H1 (cell line): Measurements from ENCODE around the gene TOMM34. TPM values are rescaled to one million over a fixed set of nuclear protein-coding genes. Genes with fewer than 3 reads are reported as not detected.

Experiments
- CTCF ChIA-PET: fragments of 300-600 bp; sonication (Branson Sonifier 250); formaldehyde crosslinking; loops from one replicate; lab custom pipeline; 2021; ENCODE audit not compliant: partially characterized antibody; lab: Charles Lee
- POLR2A ChIA-PET: fragments of 300-600 bp; sonication (Branson Sonifier 250); formaldehyde crosslinking; loops from one replicate; lab custom pipeline; 2021; ENCODE audit warnings: inconsistent platforms; ENCODE audit not compliant: partially characterized antibody; lab: Charles Lee
- DNase-seq, 2 experiments: peaks; one replicate each; pipeline versions ENCODE4 v3.0.0 to v3.0.0-alpha.2; 2010 to 2022; ENCODE audit warnings: low spot score in 2 of 2, low read depth in 1 of 2, mixed read lengths in 1 of 2
- FAIRE-seq: peaks from 2 replicates; lab custom pipeline; 2011; peaks lifted over from hg19 to GRCh38; lab: Jason Lieb, UNC
- H2AFZ ChIP-seq: 2 replicates; pipeline ENCODE4 v1.8.1; 2012; ENCODE audit warnings: low read length, inconsistent platforms
- H2AK5ac ChIP-seq: 2 replicates; pipeline ENCODE4 v1.6.1; 2013; ENCODE audit warnings: low read depth, low read length
- H2BK120ac ChIP-seq: replicated peaks from 2 replicates; pipeline ENCODE3; 2013; ENCODE audit warnings: low read depth, low read length, inconsistent platforms
- H2BK12ac ChIP-seq: 2 replicates; pipeline ENCODE4 v1.6.1; 2013; ENCODE audit warnings: low read depth, low read length
- H2BK15ac ChIP-seq: 2 replicates; pipeline ENCODE4 v1.6.1; 2013; ENCODE audit warnings: low read length
- H2BK20ac ChIP-seq: 2 replicates; pipeline ENCODE4 v1.6.1; 2013; ENCODE audit warnings: low read length
- H2BK5ac ChIP-seq: 2 replicates; pipeline ENCODE4 v1.6.1; 2013; ENCODE audit warnings: low read depth, low read length
- H3K14ac ChIP-seq: 2 replicates; pipeline ENCODE4 v1.6.1; 2013; ENCODE audit warnings: inconsistent platforms; ENCODE audit not compliant: insufficient read length
- H3K18ac ChIP-seq: 2 replicates; pipeline ENCODE4 v1.6.1; 2013; ENCODE audit warnings: low read length; ENCODE audit errors: extremely low read depth
- H3K23ac ChIP-seq: 2 replicates; pipeline ENCODE4 v1.6.1; 2013; ENCODE audit warnings: inconsistent platforms; ENCODE audit not compliant: insufficient read length
- H3K23me2 ChIP-seq: 2 replicates; pipeline ENCODE4 v1.6.1; 2013; ENCODE audit warnings: low read depth, low read length
- H3K27ac ChIP-seq: 2 replicates; pipeline ENCODE4 v1.6.1; 2011; ENCODE audit warnings: low read depth, low read length, inconsistent platforms
- H3K27me3 ChIP-seq, 4 experiments: replicated peaks in 1 of 4; 1 replicate in 1 of 4; 2 replicates in 3 of 4; pipeline versions ENCODE4 v1.6.1 to v1.8.1; 2011 to 2013; ENCODE audit warnings: low read length in 3 of 4, mild to moderate bottlenecking in 3 of 4, inconsistent platforms in 2 of 4, mixed read lengths in 2 of 4, moderate library complexity in 1 of 4; ENCODE audit not compliant: control insufficient read depth in 3 of 4, insufficient read depth in 3 of 4; ENCODE audit errors: extremely low read depth in 1 of 4
- H3K36me3 ChIP-seq, 4 experiments: 2 replicates each; pipeline versions ENCODE4 v1.6.1 to v1.8.1; 2011 to 2013; ENCODE audit warnings: mild to moderate bottlenecking in 4 of 4, low read length in 3 of 4, moderate library complexity in 2 of 4, control low read depth in 1 of 4, inconsistent platforms in 1 of 4; ENCODE audit not compliant: insufficient read depth in 4 of 4, control insufficient read depth in 2 of 4
- H3K4ac ChIP-seq: replicated peaks from 2 replicates; pipeline ENCODE3; 2013; ENCODE audit warnings: low read length, low read depth, mixed read lengths, inconsistent platforms; ENCODE audit not compliant: insufficient read length
- H3K4me1 ChIP-seq, 4 experiments: replicated peaks in 1 of 4; 1 replicate in 1 of 4; 2 replicates in 3 of 4; pipeline versions ENCODE4 v1.6.1 to v1.8.1; 2011 to 2013; ENCODE audit warnings: low read length in 3 of 4, inconsistent platforms in 2 of 4, mixed read lengths in 1 of 4; ENCODE audit not compliant: insufficient read depth in 4 of 4, control insufficient read depth in 3 of 4
- H3K4me2 ChIP-seq, 2 experiments: 2 replicates each; pipeline versions ENCODE4 v1.6.1 to v1.8.1; 2011 to 2013; ENCODE audit warnings: low read depth in 2 of 2, low read length in 2 of 2, control low read depth in 1 of 2, inconsistent platforms in 1 of 2, mild to moderate bottlenecking in 1 of 2; ENCODE audit not compliant: insufficient read depth in 1 of 2
- H3K4me3 ChIP-seq, 4 experiments: fragments of 200-600, 300-600 bp in 1 of 4; sonication (generic), shearing (Covaris generic), sonication (Bioruptor Twin) in 1 of 4; 2 replicates each; pipeline versions ENCODE4 v1.5.1 to v1.8.1; 2011 to 2016; ENCODE audit warnings: low read length in 4 of 4, low read depth in 3 of 4, control low read depth in 2 of 4, inconsistent platforms in 2 of 4, mild to moderate bottlenecking in 2 of 4, mixed read lengths in 1 of 4, moderate library complexity in 1 of 4; ENCODE audit not compliant: insufficient read depth in 2 of 4; ENCODE audit errors: extremely low read depth in 1 of 4
- H3K56ac ChIP-seq: replicated peaks from 2 replicates; pipeline ENCODE3; 2013; ENCODE audit warnings: low read depth, mild to moderate bottlenecking, mixed read lengths, low read length, inconsistent platforms; ENCODE audit not compliant: insufficient read length
- H3K79me1 ChIP-seq: 2 replicates; pipeline ENCODE4 v1.6.1; 2013; ENCODE audit warnings: low read depth, low read length, control low read depth
- H3K79me2 ChIP-seq, 2 experiments: 2 replicates each; pipeline versions ENCODE4 v1.6.1 to v1.8.1; 2012 to 2013; ENCODE audit warnings: low read length in 2 of 2, mild to moderate bottlenecking in 2 of 2, inconsistent platforms in 1 of 2; ENCODE audit not compliant: insufficient read depth in 2 of 2, control insufficient read depth in 1 of 2
- H3K9ac ChIP-seq, 4 experiments: replicated peaks in 1 of 4; 1 replicate in 1 of 4; 2 replicates in 3 of 4; pipeline versions ENCODE4 v1.6.1 to v1.8.1; 2011 to 2013; ENCODE audit warnings: low read depth in 3 of 4, low read length in 3 of 4, control low read depth in 2 of 4, mild to moderate bottlenecking in 2 of 4, moderate library complexity in 2 of 4, inconsistent platforms in 1 of 4; ENCODE audit errors: extremely low read depth in 1 of 4
- H3K9me3 ChIP-seq, 2 experiments: 2 replicates each; pipeline versions ENCODE4 v1.6.1 to v1.8.1; 2012 to 2013; ENCODE audit warnings: mild to moderate bottlenecking in 2 of 2, moderate library complexity in 2 of 2, control low read depth in 1 of 2, inconsistent platforms in 1 of 2, low read depth in 1 of 2, low read length in 1 of 2, mixed read lengths in 1 of 2; ENCODE audit not compliant: insufficient read depth in 2 of 2
- H4K20me1 ChIP-seq, 2 experiments: replicated peaks in 1 of 2; 2 replicates each; pipeline versions ENCODE3 to v1.8.1; 2011 to 2013; ENCODE audit warnings: inconsistent platforms in 2 of 2, low read length in 2 of 2, mild to moderate bottlenecking in 1 of 2; ENCODE audit not compliant: insufficient read depth in 2 of 2, control insufficient read depth in 1 of 2
- H4K5ac ChIP-seq: 2 replicates; pipeline ENCODE4 v1.6.1; 2013; ENCODE audit warnings: low read length, low read depth, mixed read lengths, inconsistent platforms; ENCODE audit not compliant: insufficient read length
- H4K8ac ChIP-seq: 2 replicates; pipeline ENCODE4 v1.8.0; 2013; ENCODE audit warnings: mild to moderate bottlenecking, moderate library complexity, low read length, inconsistent platforms; ENCODE audit not compliant: insufficient read depth; ENCODE audit errors: extremely low read depth
- H4K91ac ChIP-seq: replicated peaks from 2 replicates; pipeline ENCODE3; 2013; ENCODE audit warnings: low read length, mixed read lengths, inconsistent platforms; ENCODE audit not compliant: insufficient read length
- CTBP2 ChIP-seq: IDR thresholded peaks from 2 replicates; pipeline ENCODE4 v1.7.0; 2011; ENCODE audit warnings: borderline replicate concordance, mild to moderate bottlenecking, moderate library complexity, mixed read lengths, low read length; ENCODE audit not compliant: insufficient read depth, insufficient read length
- HDAC2 ChIP-seq, 2 experiments: fragments of 300-600 bp in 1 of 2; sonication (generic) in 1 of 2; IDR thresholded peaks; 2 replicates each; pipeline ENCODE4 v1.6.1; 2011 to 2012; ENCODE audit warnings: low read depth in 2 of 2, low read length in 2 of 2, mild to moderate bottlenecking in 2 of 2, moderate library complexity in 2 of 2, borderline replicate concordance in 1 of 2, inconsistent platforms in 1 of 2
- ZNF274 ChIP-seq: IDR thresholded peaks from 2 replicates; pipeline ENCODE4 v1.7.0; 2012; ENCODE audit warnings: low read length, borderline replicate concordance; ENCODE audit errors: extremely low read depth
- WGBS, 2 experiments: shearing (Covaris generic) in 1 of 2; methylation state at CpG; one replicate each; pipeline versions ENCODE4 v1.1.6 to v1.1.7; 2013 to 2015; ENCODE audit warnings: low lambda C conversion rate in 2 of 2, mixed read lengths in 2 of 2, inconsistent platforms in 1 of 2, low coverage in 1 of 2, missing lambda C conversion rate in 1 of 2; ENCODE audit not compliant: insufficient replicate concordance in 2 of 2, insufficient coverage in 1 of 2, insufficient read length in 1 of 2; ENCODE audit errors: extremely low coverage in 1 of 2, missing lambda C conversion rate in 1 of 2; 5-methylcytosine and 5-hydroxymethylcytosine counted together
- polyA plus RNA-seq, 7 experiments: library from polyadenylated mRNA; depleted of rRNA in 3 of 7; stranded (reverse) in 5 of 7; unstranded in 2 of 7; fragments of >200 nt in 5 of 7; fragments of 200-250 nt in 2 of 7; gene quantifications; 1 replicate in 5 of 7; 2 replicates in 1 of 7; 4 replicates in 1 of 7; pipeline versions ENCODE4 v1.2.1 to v1.2.3, GENCODE V29; 2011 to 2013; ENCODE audit warnings: missing spikeins in 2 of 7, mixed read lengths in 2 of 7
- total RNA-seq: library from RNA; stranded (reverse); fragmentation: NEBNext Ultra II Directional; extraction: Animal tissue kit (Norgen Biotek cat#: 25700); gene quantifications from 2 replicates; pipeline ENCODE4 v1.2.1, GENCODE V29; 2021

The TOMM34 gene
- total and polyA plus RNA-seq, 2 of the 8 experiments (the other 6 are each of a cell fraction or from before 2014, with no cell fraction given), result 32.1 to 35.1 TPM

DNA sequence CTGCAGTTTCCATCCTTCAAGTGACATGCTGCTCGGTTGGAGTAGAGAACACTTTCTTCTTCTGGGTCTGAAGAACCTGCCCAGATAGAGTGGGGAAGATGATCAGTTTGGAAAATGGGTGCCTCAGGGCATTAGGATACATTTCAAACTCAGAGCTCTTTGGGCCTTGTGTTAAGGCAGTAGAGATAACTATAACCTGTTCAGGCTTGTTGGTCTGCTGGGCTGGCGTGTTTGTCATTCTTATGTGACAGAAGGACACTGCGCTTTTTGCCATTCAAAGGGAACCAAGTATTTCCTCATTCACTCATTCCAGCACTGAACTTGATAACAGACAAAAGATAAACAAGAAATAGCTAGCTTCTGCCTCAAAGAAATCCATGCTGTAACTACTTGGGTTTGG lies 3.8 kb downstream of the TOMM34 start:
- H4K8ac ChIP-seq, result no peak overlapping the region
- no peak overlapping the region for H3K4me3 ChIP-seq
- POLR2A ChIA-PET, result interaction anchor here (1.5 to 2.2 kb wide), 2 partner anchors 9 to 14 kb away, joined by 8 read pairs; no protein-coding TSS in a partner anchor
- no peak overlapping the region for H3K18ac ChIP-seq
- H3K4ac ChIP-seq, result no peak overlapping the region
- no peak overlapping the region for H2BK12ac ChIP-seq
- peaks cover 0 to 4% (median 0%) of the 10 kb centered on the region in 4 experiments; a peak in 1 of 7 replicates for H3K27me3 ChIP-seq
- H4K5ac ChIP-seq, result no peak overlapping the region
- no peak overlapping the region for H3K27ac ChIP-seq
- no peak overlapping the region for H2BK15ac ChIP-seq
- WGBS, 2 experiments, result 84% methylated on average over 3 of the region's 3 CpGs; no CpG with 5 or more reads in 1 of the 2 experiments
- no peak overlapping the region for H2AK5ac ChIP-seq
- H3K23me2 ChIP-seq, result peaks cover 5% of the 10 kb centered on the region; the same call in 1 of the 2 replicates
- no peak overlapping the region for H2BK20ac ChIP-seq
- H3K23ac ChIP-seq, result no peak overlapping the region
- FAIRE-seq (no peak), DNase-seq (no peak)
- no peak overlapping the region for H3K4me2 ChIP-seq
- H3K79me2 ChIP-seq, result peaks cover 3 to 20% of the 10 kb centered on the region in 2 experiments; a peak in 3 of 4 replicates
- no peak for TF ChIP-seq ZNF274
- TF ChIP-seq HDAC2 (IDR thresholded peaks at IDR 0.05; ENCODE audit: borderline replicate concordance in 1 of 2, low read depth in 2 of 2, low read length in 2 of 2), result no peak
- TF ChIP-seq CTBP2, result no peak
- peaks cover 2 to 6% of the 10 kb centered on the region in 2 experiments for H4K20me1 ChIP-seq
- no peak overlapping the region for H2AFZ ChIP-seq
- H4K91ac ChIP-seq, result no peak overlapping the region
- H3K14ac ChIP-seq, result no peak overlapping the region
- peaks cover 0 to 10% (median 4%) of the 10 kb centered on the region in 4 experiments; a peak in 5 of 7 replicates for H3K4me1 ChIP-seq
- H3K56ac ChIP-seq, result no peak overlapping the region
- CTCF ChIA-PET, result interaction anchor here (0.7 to 2.7 kb wide), 3 partner anchors 12 to 421 kb away, joined by 4 to 8 read pairs (median 4); no protein-coding TSS in a partner anchor
- H2BK120ac ChIP-seq, result no peak overlapping the region
- H3K36me3 ChIP-seq, result peaks cover 16 to 43% (median 37%) of the 10 kb centered on the region in 4 experiments
- H2BK5ac ChIP-seq, result no peak overlapping the region
- no peak overlapping the region for H3K9ac ChIP-seq
- H3K9me3 ChIP-seq, result no peaks in the 10 kb centered on the region
- peaks cover 8% of the 10 kb centered on the region for H3K79me1 ChIP-seq
